ENCODE measurements around the gene SAMD5.

GRCh38 chr6:147578883-147579282, 70.4 kb downstream of the SAMD5 start:
- TF ChIP-seq, protein P1, sequence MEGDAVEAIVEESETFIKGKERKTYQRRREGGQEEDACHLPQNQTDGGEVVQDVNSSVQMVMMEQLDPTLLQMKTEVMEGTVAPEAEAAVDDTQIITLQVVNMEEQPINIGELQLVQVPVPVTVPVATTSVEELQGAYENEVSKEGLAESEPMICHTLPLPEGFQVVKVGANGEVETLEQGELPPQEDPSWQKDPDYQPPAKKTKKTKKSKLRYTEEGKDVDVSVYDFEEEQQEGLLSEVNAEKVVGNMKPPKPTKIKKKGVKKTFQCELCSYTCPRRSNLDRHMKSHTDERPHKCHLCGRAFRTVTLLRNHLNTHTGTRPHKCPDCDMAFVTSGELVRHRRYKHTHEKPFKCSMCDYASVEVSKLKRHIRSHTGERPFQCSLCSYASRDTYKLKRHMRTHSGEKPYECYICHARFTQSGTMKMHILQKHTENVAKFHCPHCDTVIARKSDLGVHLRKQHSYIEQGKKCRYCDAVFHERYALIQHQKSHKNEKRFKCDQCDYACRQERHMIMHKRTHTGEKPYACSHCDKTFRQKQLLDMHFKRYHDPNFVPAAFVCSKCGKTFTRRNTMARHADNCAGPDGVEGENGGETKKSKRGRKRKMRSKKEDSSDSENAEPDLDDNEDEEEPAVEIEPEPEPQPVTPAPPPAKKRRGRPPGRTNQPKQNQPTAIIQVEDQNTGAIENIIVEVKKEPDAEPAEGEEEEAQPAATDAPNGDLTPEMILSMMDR (IDR thresholded peaks at IDR 0.05) = no peak
- no peak for TF ChIP-seq ZFX (IDR thresholded peaks at IDR 0.05; ENCODE audit: borderline replicate concordance)
